ENCODE measurements around the gene MMS22L. TPM values are rescaled to one million over a fixed set of nuclear protein-coding genes. Genes with fewer than 3 reads are reported as not detected.

Gene MMS22L
- total RNA-seq, 2 experiments from 2014 or later: 5.3 to 5.8 TPM

DNA sequence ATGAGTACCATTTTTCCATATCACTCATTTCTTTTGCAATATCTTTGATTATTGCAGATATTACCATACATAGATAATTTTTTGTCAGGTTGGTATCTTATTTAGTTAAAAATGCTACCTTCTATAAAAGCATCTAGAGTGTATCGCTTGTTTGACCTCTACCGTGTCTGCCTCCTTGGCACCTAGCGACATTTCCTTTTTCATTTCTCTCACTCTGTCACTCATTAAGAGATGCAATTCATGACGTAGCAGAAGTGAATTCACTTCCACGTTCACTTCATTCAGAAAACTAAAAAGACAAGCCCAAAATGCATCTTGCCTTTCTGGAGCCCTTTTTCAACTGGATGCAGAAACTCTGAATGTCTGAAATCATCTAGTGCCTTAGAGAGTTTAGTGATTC is 172.9 kb downstream of the MMS22L start:
- no peak overlapping the region for H3K27ac ChIP-seq (ENCODE audit: low read depth in 1 of 2, low read length in 2 of 2)
- H3K9me3 ChIP-seq (ENCODE audit: control insufficient read depth in 1 of 2, insufficient read depth in 1 of 2, low read length in 2 of 2): peaks cover 0 to 7% of the 10 kb centered on the region in 2 experiments
- Mint-ChIP-seq H3K4me1 (ENCODE audit: low read depth) (peaks cover 16% of the 10 kb centered on the region), H3K9me3 (no peaks in the 10 kb centered on the region), H3K27ac (no peak overlapping the region), H3K36me3 (ENCODE audit: low read depth) (peaks cover 27% of the 10 kb centered on the region), H3K27me3 (no peaks in the 10 kb centered on the region), H3K4me3 (no peak overlapping the region)
- TF ChIP-seq, protein P1, sequence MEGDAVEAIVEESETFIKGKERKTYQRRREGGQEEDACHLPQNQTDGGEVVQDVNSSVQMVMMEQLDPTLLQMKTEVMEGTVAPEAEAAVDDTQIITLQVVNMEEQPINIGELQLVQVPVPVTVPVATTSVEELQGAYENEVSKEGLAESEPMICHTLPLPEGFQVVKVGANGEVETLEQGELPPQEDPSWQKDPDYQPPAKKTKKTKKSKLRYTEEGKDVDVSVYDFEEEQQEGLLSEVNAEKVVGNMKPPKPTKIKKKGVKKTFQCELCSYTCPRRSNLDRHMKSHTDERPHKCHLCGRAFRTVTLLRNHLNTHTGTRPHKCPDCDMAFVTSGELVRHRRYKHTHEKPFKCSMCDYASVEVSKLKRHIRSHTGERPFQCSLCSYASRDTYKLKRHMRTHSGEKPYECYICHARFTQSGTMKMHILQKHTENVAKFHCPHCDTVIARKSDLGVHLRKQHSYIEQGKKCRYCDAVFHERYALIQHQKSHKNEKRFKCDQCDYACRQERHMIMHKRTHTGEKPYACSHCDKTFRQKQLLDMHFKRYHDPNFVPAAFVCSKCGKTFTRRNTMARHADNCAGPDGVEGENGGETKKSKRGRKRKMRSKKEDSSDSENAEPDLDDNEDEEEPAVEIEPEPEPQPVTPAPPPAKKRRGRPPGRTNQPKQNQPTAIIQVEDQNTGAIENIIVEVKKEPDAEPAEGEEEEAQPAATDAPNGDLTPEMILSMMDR (IDR thresholded peaks at IDR 0.05): no peak
- intact Hi-C loops (cut with DNase I, micrococcal nuclease): no loop called here
- H3K4me1 ChIP-seq (ENCODE audit: insufficient read depth, low read length): no peaks in the 10 kb centered on the region
- ATAC-seq (ENCODE audit: poor library complexity): no peak
- H3K4me3 ChIP-seq (ENCODE audit: low read length): no peak overlapping the region
- H3K36me3 ChIP-seq (ENCODE audit: insufficient read depth, low read length): no peaks in the 10 kb centered on the region
- ChIA-PET CTCF (no interaction called here), POLR2A (no interaction called here)
- DNase-seq: no peak
- H3K27me3 ChIP-seq (ENCODE audit: control insufficient read depth in 1 of 2, insufficient read depth in 2 of 2, low read length in 2 of 2): no peaks in the 10 kb centered on the region

DNA sequence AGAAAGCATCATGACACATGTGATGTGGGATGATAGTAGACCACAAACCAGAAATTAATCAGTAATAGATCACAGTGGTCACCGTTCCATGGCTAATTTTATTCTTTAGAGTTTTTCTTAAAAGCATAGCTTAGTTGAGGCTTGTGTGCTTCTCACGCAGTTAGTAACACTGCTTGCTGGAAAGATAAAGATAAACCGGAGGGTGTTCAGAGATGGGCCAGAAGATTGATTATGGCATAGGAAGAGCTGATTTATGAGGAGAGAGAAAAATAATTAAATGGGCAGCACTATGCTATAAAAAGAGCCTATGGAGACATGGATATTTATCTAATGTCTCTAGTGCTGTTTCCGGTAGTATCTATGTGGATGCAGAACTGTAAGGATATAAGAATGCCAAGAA is 173.6 kb downstream of the MMS22L start:
- Mint-ChIP-seq H3K27me3 (no peaks in the 10 kb centered on the region), H3K36me3 (ENCODE audit: low read depth) (peaks cover 31% of the 10 kb centered on the region), H3K9me3 (no peaks in the 10 kb centered on the region), H3K4me3 (no peak overlapping the region), H3K27ac (no peak overlapping the region), H3K4me1 (ENCODE audit: low read depth) (peaks cover 16% of the 10 kb centered on the region)
- Histone ChIP-seq H3K9me3 (ENCODE audit: control insufficient read depth in 1 of 2, insufficient read depth in 1 of 2, low read length in 2 of 2) (peaks cover 0 to 7% of the 10 kb centered on the region in 2 experiments), H3K36me3 (ENCODE audit: insufficient read depth, low read length) (no peaks in the 10 kb centered on the region), H3K27ac (ENCODE audit: low read depth in 1 of 2, low read length in 2 of 2) (no peak overlapping the region), H3K4me1 (ENCODE audit: insufficient read depth, low read length) (no peaks in the 10 kb centered on the region), H3K4me3 (ENCODE audit: low read length) (no peak overlapping the region), H3K27me3 (ENCODE audit: control insufficient read depth in 1 of 2, insufficient read depth in 2 of 2, low read length in 2 of 2) (no peaks in the 10 kb centered on the region)
- TF ChIP-seq, protein P1 (IDR thresholded peaks at IDR 0.05): no peak
- ATAC-seq (ENCODE audit: poor library complexity): no peak
- POLR2A ChIA-PET: no interaction called here
- intact Hi-C loops (cut with DNase I, micrococcal nuclease): no loop called here
- CTCF ChIA-PET: no interaction called here
- no peak for DNase-seq

DNA sequence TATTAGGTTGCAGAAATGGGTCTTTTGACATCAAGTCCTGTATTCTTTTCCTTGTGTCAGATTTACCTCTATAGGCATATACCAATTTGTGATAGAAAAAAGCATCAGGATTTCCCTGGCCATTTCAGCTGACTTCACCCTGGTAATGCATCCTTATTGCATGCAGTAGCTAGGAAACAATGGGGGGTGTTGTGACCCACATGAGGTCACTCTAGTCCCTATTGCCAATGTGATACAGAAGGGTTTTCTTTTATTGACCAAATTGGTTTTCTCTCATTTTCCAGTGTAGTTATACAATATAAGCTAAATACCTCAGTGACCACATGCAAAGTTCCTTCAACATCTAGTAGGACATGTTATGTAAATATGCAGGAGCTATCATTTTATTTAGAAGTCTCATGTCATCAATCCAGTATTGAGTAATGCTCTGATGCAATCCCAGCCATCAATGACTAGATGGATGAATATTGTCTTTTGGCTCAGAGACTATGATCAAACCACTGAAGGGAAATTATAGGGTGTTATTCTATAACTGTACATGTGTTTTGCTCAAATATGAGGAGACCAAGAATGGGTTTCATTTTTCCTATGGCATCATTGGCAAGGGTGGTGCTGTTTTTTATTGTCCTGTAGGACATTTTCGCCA is 180.7 kb downstream of the MMS22L start:
- no peaks in the 10 kb centered on the region for H3K36me3 ChIP-seq (ENCODE audit: insufficient read depth, low read length)
- ChIA-PET CTCF (no interaction called here), POLR2A (no interaction called here)
- Mint-ChIP-seq H3K27me3 (no peaks in the 10 kb centered on the region), H3K4me3 (no peak overlapping the region), H3K9me3 (no peaks in the 10 kb centered on the region), H3K4me1 (ENCODE audit: low read depth) (no peaks in the 10 kb centered on the region), H3K27ac (no peak overlapping the region), H3K36me3 (ENCODE audit: low read depth) (peaks cover 8% of the 10 kb centered on the region)
- H3K27me3 ChIP-seq (ENCODE audit: control insufficient read depth in 1 of 2, insufficient read depth in 2 of 2, low read length in 2 of 2): no peaks in the 10 kb centered on the region
- H3K4me1 ChIP-seq (ENCODE audit: insufficient read depth, low read length): no peaks in the 10 kb centered on the region
- H3K27ac ChIP-seq (ENCODE audit: low read depth in 1 of 2, low read length in 2 of 2): no peak overlapping the region
- DNase-seq: no peak
- intact Hi-C loops (cut with DNase I, micrococcal nuclease): no loop called here
- no peak for ATAC-seq (ENCODE audit: poor library complexity)
- no peak overlapping the region for H3K4me3 ChIP-seq (ENCODE audit: low read length)
- H3K9me3 ChIP-seq (ENCODE audit: control insufficient read depth in 1 of 2, insufficient read depth in 1 of 2, low read length in 2 of 2): no peaks in the 10 kb centered on the region
- TF ChIP-seq, protein P1 (IDR thresholded peaks at IDR 0.05): no peak

All from CD4-positive, alpha-beta T cell (primary cell).